ENCODE results near the gene GUCA2A. TPM values are rescaled to one million over a fixed set of nuclear protein-coding genes. Genes with fewer than 3 reads are reported as not detected.

Gene GUCA2A
- polyA plus RNA-seq, 1 of the 3 experiments (the other 2 are of a cell fraction), result not detected

DNA sequence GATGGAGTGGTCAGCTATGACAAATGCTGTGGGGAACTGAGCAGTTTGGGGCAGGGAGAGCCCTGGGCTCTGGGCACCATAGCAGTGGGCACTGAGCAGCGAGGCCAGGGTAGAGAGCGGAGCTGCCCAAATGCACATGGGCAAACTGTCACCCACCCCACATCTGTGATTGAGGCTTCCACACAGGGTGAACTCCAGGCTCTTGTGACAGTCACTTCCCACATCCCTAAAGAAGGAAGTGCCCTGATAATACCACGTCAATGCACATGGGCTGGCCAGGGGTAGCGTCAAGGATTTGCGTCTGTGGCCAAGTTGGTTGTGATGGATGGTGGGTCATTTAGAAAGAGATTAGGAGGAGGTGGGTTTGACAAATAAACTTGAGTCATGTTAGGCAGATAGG is 13.9 kb downstream of the GUCA2A start:
- Histone ChIP-seq H3F3A (replicated peaks; ENCODE audit: insufficient read depth) (no peaks in the 10 kb centered on the region), H3K9me3 (no peaks in the 10 kb centered on the region), H4K20me1 (ENCODE audit: insufficient read depth) (no peaks in the 10 kb centered on the region), H3K27ac (ENCODE audit: low read depth in 2 of 2, low read length in 1 of 2) (no peak overlapping the region), H3K9ac (no peak overlapping the region), H2AFZ (ENCODE audit: low read depth) (no peak overlapping the region), H3K27me3 (ENCODE audit: insufficient read depth) (peaks cover 16% of the 10 kb centered on the region), H3K4me1 (ENCODE audit: control insufficient read depth in 1 of 2, insufficient read depth in 2 of 2, low read depth in 1 of 2, low read length in 1 of 2) (no peaks in the 10 kb centered on the region), H3K4me3 (ENCODE audit: low read depth in 2 of 2, low read length in 1 of 2) (no peak overlapping the region), H3K79me2 (ENCODE audit: insufficient read depth) (no peaks in the 10 kb centered on the region), H3K4me2 (no peak overlapping the region), H3K9me2 (no peaks in the 10 kb centered on the region), H3K36me3 (replicated peaks in 1 of 2; ENCODE audit: control insufficient read depth in 1 of 2, insufficient read depth in 2 of 2, low read length in 1 of 2) (no peaks in the 10 kb centered on the region)
- no peak for DNase-seq
- POLR2A ChIA-PET, result no interaction called here
- TF ChIP-seq RFX5 (IDR thresholded peaks at IDR 0.05; ENCODE audit: low read length), result no peak
- no peak for TF ChIP-seq GABPA (IDR thresholded peaks at IDR 0.05; ENCODE audit: low read depth)
- TF ChIP-seq RXRA (IDR thresholded peaks at IDR 0.05; ENCODE audit: borderline replicate concordance, low read depth), result no peak
- TF ChIP-seq, protein P1, sequence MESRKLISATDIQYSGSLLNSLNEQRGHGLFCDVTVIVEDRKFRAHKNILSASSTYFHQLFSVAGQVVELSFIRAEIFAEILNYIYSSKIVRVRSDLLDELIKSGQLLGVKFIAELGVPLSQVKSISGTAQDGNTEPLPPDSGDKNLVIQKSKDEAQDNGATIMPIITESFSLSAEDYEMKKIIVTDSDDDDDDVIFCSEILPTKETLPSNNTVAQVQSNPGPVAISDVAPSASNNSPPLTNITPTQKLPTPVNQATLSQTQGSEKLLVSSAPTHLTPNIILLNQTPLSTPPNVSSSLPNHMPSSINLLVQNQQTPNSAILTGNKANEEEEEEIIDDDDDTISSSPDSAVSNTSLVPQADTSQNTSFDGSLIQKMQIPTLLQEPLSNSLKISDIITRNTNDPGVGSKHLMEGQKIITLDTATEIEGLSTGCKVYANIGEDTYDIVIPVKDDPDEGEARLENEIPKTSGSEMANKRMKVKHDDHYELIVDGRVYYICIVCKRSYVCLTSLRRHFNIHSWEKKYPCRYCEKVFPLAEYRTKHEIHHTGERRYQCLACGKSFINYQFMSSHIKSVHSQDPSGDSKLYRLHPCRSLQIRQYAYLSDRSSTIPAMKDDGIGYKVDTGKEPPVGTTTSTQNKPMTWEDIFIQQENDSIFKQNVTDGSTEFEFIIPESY (IDR thresholded peaks at IDR 0.05; ENCODE audit: borderline replicate concordance, low read depth), result no peak
- no peak for TF ChIP-seq FOXJ3 (CRISPR knock-in tag; IDR thresholded peaks at IDR 0.05)
- no peak for TF ChIP-seq TAF1 (IDR thresholded peaks at IDR 0.05; ENCODE audit: borderline replicate concordance, low read depth, low read length)
- TF ChIP-seq ELF1 (IDR thresholded peaks at IDR 0.05), result no peak
- TF ChIP-seq MEF2A (IDR thresholded peaks at IDR 0.05; ENCODE audit: borderline replicate concordance, low read depth), result no peak
- TF ChIP-seq, protein P2, sequence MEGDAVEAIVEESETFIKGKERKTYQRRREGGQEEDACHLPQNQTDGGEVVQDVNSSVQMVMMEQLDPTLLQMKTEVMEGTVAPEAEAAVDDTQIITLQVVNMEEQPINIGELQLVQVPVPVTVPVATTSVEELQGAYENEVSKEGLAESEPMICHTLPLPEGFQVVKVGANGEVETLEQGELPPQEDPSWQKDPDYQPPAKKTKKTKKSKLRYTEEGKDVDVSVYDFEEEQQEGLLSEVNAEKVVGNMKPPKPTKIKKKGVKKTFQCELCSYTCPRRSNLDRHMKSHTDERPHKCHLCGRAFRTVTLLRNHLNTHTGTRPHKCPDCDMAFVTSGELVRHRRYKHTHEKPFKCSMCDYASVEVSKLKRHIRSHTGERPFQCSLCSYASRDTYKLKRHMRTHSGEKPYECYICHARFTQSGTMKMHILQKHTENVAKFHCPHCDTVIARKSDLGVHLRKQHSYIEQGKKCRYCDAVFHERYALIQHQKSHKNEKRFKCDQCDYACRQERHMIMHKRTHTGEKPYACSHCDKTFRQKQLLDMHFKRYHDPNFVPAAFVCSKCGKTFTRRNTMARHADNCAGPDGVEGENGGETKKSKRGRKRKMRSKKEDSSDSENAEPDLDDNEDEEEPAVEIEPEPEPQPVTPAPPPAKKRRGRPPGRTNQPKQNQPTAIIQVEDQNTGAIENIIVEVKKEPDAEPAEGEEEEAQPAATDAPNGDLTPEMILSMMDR (IDR thresholded peaks at IDR 0.05), result no peak
- TF ChIP-seq GATA2 (CRISPR knock-in tag; IDR thresholded peaks at IDR 0.05), result no peak
- TF ChIP-seq FOXM1 (IDR thresholded peaks at IDR 0.05; ENCODE audit: low read depth), result no peak
- TF ChIP-seq POLR2AphosphoS5 (IDR thresholded peaks at IDR 0.05; ENCODE audit: low read depth, low read length), result no peak
- TF ChIP-seq YY1 (IDR thresholded peaks at IDR 0.05; ENCODE audit: low read depth), result no peak
- TF ChIP-seq, protein P3, sequence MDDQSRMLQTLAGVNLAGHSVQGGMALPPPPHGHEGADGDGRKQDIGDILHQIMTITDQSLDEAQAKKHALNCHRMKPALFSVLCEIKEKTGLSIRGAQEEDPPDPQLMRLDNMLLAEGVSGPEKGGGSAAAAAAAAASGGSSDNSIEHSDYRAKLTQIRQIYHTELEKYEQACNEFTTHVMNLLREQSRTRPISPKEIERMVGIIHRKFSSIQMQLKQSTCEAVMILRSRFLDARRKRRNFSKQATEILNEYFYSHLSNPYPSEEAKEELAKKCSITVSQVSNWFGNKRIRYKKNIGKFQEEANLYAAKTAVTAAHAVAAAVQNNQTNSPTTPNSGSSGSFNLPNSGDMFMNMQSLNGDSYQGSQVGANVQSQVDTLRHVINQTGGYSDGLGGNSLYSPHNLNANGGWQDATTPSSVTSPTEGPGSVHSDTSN (IDR thresholded peaks at IDR 0.05), result no peak
- no peak for TF ChIP-seq CHD2 (IDR thresholded peaks at IDR 0.05; ENCODE audit: low read length, partially characterized antibody)
- TF ChIP-seq NFIC (IDR thresholded peaks at IDR 0.05; ENCODE audit: borderline replicate concordance), result no peak
- TF ChIP-seq, protein P4, sequence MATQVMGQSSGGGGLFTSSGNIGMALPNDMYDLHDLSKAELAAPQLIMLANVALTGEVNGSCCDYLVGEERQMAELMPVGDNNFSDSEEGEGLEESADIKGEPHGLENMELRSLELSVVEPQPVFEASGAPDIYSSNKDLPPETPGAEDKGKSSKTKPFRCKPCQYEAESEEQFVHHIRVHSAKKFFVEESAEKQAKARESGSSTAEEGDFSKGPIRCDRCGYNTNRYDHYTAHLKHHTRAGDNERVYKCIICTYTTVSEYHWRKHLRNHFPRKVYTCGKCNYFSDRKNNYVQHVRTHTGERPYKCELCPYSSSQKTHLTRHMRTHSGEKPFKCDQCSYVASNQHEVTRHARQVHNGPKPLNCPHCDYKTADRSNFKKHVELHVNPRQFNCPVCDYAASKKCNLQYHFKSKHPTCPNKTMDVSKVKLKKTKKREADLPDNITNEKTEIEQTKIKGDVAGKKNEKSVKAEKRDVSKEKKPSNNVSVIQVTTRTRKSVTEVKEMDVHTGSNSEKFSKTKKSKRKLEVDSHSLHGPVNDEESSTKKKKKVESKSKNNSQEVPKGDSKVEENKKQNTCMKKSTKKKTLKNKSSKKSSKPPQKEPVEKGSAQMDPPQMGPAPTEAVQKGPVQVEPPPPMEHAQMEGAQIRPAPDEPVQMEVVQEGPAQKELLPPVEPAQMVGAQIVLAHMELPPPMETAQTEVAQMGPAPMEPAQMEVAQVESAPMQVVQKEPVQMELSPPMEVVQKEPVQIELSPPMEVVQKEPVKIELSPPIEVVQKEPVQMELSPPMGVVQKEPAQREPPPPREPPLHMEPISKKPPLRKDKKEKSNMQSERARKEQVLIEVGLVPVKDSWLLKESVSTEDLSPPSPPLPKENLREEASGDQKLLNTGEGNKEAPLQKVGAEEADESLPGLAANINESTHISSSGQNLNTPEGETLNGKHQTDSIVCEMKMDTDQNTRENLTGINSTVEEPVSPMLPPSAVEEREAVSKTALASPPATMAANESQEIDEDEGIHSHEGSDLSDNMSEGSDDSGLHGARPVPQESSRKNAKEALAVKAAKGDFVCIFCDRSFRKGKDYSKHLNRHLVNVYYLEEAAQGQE (IDR thresholded peaks at IDR 0.05; ENCODE audit: low read depth, low read length), result no peak
- no peak for TF ChIP-seq TEAD4 (IDR thresholded peaks at IDR 0.05; ENCODE audit: borderline replicate concordance, insufficient read depth)
- TF ChIP-seq SMC3 (IDR thresholded peaks at IDR 0.05; ENCODE audit: low read depth, low read length), result no peak
- TF ChIP-seq, protein P5, sequence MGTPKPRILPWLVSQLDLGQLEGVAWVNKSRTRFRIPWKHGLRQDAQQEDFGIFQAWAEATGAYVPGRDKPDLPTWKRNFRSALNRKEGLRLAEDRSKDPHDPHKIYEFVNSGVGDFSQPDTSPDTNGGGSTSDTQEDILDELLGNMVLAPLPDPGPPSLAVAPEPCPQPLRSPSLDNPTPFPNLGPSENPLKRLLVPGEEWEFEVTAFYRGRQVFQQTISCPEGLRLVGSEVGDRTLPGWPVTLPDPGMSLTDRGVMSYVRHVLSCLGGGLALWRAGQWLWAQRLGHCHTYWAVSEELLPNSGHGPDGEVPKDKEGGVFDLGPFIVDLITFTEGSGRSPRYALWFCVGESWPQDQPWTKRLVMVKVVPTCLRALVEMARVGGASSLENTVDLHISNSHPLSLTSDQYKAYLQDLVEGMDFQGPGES (IDR thresholded peaks at IDR 0.05; ENCODE audit: low read depth, low read length), result no peak
- 81% methylated on average over 3 of the region's 5 CpGs for WGBS (ENCODE audit: low lambda C conversion rate)
- CTCF ChIA-PET, result interaction anchor here (1.5 to 2.2 kb wide), 2 partner anchors 20 to 23 kb away, joined by 3 to 12 read pairs; no protein-coding TSS in a partner anchor
